Measurements from ENCODE around the gene DNAL1.
"Not testable (repeated sequence)": the region's sequence is repeated elsewhere in the genome, so short reads cannot be mapped to it uniquely, and the experiment has no call there.

Gene DNAL1, protein sequence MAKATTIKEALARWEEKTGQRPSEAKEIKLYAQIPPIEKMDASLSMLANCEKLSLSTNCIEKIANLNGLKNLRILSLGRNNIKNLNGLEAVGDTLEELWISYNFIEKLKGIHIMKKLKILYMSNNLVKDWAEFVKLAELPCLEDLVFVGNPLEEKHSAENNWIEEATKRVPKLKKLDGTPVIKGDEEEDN

DNA sequence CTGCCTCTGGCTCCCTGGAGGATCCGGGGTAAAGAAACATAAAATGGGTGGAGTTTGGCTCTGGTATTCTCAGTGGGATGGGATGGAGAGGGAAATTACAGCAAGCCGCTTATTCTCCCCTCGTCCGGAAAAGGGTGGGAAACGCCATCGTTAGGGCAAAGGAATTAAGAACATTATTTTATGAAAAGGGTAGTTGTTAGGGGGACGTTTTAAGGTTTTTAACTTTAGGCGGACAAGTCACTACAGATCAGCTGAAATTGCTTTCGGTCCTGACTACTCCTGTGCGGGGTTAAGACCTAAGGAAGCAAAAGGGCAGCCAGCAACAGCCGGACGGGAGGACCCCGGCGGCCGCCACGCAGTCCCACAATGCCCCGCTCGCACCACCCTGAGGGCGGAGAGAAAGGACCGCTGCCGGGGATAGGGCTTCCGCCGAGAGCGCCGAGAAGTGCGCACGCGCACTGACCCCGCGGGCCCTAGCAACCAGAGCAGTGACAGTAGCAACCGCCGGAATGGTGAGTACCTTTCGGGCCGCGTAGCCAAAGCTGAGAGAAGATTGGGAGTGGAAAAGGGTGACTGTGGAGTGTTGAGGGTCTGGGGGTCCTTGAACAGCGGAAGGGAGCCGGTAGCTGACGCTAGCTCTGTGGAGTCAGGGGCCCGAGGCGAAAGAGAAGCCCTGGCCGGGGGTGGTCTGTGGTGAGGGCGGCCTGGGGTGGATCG is at the start of gene DNAL1:
DNAL1 (plus strand) TSS at position 456 of the 717 bp plus-strand sequence; CDS start at position 510, 54 bp downstream.
- DNase-seq (ENCODE audit: low spot score) = peak; percentile 96

DNA sequence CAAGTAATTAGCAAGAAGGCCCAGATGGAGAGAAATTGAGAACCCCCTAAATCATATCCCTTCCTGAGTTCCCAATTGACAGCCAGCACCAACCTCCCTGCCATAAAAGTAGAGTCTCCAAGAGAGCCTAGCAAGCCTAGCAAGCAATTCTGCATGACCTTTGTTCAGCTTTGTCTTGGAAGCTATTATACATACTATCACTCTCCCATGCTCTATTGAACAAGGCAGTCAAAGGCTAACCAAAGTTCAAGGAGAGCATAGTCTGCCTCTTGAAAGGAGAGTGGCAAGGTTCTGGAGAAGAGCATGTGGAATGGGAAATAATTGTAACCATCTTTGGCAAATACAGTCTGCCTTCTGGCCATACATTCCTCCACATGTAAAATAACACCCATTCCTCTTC is 45.3 kb upstream of the DNAL1 start:
- no peak for DNase-seq (ENCODE audit: low spot score)

DNA sequence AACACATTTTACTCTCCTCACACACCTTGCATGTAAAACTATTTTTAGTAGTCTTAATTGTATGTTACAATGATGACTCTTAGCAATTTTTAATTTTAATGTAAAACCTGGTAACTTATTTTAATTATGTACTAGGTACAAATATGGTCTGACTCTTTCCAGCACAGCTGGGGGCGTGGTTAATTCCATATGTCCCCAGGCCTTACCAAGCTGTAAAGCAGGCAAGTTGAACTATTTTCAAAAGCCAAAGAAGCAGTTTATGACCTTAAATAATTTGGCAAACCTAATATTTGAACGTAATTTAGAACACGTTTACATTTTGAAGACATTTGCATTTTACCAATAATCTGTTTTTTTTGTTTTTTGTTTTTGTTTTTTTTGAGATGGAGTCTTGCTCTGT is 41.8 kb upstream of the DNAL1 start:
- no peak for DNase-seq (ENCODE audit: low spot score)

DNA sequence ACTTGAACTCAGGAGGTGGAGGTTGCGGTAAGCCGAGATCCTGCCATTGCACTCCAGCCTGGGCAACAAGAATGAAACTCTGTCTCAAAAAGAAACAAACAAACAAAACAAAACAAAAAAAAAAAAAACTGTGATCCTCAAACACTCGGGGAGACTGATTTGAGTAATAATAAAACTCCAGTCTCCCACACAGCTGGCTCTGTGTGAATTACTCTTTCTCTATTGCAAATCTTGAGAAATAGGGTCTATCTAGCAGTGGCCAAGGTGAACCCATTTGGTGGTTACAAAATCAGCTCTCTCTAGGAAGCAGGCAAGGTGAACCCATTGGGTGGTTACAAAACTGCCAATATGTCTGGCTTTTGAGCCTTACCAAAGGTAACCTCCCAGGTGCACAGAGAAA is 38.5 kb upstream of the DNAL1 start:
- no peak for DNase-seq (ENCODE audit: low spot score)

DNA sequence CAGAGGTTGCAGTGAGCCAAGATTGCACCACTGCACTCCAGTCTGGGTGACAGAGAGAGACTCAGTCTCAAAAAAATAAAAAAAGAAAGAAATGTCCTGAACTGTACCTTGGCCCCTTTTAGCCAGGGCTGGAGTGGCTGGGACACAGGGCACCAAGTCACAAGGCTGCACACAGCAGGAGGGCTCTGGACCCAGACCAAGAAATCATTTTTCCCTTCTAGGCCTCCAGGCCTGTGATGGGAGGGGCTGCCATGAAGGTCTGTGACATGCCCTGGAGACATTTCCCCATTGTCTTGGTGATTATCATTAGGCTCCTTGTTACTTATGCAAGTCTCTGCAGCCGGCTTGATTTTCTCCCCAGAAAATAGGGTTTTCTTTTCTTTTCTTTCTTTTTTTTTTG is 37.5 kb upstream of the DNAL1 start:
- no peak for DNase-seq (ENCODE audit: low spot score)

DNA sequence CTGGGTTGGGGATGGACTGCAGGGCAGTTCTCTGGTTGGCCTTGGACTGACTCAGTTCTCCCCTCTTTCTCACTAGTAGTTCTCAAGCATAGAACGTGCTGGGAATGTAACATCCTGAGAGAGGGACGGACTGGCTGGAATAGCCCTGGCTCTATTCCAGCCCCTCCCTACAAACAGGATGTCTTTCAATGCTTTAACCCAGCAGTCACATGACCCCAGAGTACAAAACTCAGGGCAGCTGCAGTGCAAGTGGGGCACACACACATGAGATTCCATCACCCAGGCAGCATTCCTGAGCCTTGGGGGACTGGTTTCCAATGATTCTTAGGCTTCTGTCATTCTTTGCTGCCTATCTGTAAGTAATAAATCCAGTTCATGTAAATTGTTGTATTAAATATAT is 34.1 kb upstream of the DNAL1 start:
- DNase-seq (ENCODE audit: low spot score) = no peak

DNA sequence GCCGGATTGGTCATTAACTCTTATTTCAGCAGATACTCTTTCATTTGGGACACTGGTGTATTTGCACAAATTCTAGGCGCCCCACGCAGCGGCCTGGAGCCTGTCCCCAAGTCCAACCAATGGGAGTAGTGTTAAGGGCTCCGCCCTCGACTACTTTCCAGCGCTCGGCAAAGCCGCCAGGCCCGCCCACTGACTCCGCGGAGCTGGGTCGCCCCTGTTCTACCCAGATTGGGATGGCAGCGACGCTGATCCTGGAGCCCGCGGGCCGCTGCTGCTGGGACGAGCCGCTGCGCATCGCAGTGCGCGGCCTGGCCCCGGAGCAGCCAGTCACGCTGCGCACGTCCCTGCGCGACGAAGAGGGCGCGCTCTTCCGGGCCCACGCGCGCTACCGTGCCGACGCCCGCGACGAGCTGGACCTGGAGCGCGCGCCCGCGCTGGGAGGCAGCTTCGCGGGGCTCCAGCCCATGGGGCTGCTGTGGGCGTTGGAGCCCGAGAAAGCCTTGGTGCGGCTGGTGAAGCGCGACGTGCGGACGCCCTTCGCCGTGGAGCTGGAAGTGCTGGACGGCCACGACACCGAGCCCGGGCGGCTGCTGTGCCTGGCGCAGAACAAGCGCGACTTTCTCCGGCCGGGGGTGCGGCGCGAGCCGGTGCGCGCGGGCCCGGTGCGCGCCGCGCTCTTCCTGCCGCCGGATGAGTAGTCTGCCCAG is 32.3 kb upstream of the DNAL1 start, which contains the start of gene ACOT6:
ACOT6 (plus strand) TSS at position 179 of the 707 bp plus-strand sequence; CDS start at position 234, 55 bp downstream.
- DNase-seq (ENCODE audit: low spot score) = peak; percentile 88

DNA sequence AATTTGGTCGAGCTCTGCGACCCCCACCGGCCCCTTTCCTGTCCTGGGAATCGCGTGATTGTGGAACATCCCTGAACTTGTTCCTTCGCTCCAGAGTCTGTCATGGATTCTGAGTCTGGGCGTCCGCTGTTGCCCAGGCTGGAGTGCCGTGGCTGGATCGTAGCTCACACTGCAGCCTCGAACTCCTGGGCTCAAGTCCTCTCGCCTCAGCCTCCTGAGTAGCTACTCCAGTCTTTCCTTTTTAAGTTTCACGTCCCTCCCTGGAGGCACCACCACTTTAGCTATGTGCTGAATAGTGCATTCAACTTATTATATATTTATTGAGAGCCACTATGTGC is 31.8 kb upstream of the DNAL1 start:
- DNase-seq (ENCODE audit: low spot score) = no peak

DNA sequence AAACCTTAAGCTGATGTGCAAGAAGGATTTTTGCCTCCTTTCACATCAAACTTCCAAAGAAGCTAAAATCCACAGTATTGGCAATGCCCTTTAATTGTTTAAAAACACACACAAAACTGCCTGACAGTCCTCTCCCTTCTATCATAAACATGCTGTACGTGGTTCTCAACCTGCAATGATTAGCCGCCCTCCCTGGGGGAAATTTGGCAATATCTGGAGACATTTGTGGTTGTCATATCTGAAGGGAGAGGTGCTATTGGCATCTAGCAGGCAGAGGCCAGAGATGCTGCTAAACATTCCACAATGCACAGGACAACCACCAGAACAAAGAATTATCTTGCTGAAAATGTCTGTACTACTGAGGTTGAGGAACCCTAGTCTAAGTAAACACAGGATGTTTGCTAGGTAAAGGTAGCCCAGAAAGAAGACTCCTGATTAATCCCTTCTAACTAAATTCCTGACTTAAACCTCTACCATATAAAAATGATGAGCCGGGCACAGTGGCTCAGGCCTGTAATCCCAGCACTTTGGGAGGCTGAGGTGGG is 31.3 kb upstream of the DNAL1 start:
- DNase-seq (ENCODE audit: low spot score) = no peak

DNA sequence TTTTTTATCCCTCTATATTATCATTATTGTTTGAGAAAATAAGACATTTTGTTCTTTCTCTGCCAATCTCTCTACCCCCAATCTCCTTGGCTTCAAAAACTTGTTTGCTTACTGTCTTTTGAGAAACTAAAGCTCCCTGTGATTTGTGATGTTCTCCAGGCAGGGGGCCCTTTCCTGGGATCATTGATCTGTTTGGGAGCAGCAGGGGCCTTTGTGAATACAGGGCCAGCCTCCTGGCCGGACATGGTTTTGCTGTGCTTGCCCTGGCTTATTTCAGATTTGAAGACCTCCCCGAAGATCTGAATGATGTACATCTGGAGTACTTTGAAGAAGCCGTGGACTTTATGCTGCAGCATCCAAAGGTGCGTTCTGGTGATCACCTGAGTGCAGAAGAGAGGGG is 28.0 kb upstream of the DNAL1 start:
- DNase-seq (ENCODE audit: low spot score) = no peak

DNA sequence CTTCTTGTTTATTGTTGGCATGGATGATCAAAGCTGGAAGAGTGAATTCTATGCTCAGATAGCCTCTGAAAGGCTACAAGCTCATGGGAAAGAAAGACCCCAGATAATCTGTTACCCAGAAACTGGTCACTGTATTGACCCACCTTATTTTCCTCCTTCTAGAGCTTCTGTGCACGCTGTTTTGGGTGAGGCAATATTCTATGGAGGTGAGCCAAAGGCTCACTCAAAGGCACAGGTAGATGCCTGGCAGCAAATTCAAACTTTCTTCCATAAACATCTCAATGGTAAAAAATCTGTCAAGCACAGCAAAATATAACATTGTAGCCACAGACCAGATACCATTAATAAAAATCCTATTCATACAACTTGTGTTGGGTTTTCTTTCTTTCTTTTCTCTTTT is 25.3 kb upstream of the DNAL1 start:
- no peak for DNase-seq (ENCODE audit: low spot score)

DNA sequence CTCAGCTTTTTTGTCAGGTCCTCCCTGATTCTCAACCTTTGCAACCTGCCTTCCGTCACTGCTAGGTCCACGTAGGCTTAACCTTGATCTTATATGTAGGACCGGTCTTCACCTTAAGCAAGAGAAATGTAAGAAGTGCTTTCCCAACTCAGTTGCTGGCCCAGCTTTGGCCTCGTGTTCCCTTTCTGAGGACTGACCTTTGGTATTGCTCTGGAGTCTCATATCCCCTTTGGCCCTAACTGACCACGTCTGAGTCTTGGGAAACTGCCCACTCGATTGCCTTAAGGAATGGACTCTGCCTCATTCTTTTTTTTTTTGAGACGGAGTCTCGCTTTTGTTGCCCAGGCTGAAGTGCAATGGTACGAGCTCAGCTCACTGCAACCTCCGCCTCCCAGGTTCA is 24.5 kb upstream of the DNAL1 start:
- DNase-seq (ENCODE audit: low spot score) = no peak

DNA sequence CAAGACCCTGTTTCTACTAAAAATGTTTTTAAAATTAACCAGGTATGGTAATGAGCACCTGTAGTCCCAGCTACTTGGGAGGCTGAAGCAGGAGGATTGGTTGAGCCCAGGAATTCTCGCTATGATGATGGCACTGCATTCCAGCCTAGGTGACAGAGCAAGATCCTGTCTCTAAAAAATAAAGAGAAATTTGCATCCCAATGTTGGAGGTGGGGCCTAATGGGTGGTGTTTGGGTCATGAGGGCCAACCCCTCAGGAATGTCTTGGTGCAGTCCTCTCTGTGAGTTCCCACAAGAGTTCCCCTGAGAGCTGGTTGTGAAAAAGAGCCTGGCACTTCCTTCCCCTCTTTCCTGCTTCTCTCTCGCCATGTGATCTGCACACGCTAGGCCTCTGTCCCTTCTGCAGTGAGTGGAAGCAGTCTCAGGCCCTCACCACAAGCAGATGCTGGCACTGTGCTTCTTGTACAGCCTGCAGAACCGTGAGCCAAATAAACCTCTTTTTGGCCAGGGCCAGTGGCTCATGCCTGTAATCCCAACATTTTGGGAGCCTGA is 21.2 kb upstream of the DNAL1 start:
- no peak for DNase-seq (ENCODE audit: low spot score)

DNA sequence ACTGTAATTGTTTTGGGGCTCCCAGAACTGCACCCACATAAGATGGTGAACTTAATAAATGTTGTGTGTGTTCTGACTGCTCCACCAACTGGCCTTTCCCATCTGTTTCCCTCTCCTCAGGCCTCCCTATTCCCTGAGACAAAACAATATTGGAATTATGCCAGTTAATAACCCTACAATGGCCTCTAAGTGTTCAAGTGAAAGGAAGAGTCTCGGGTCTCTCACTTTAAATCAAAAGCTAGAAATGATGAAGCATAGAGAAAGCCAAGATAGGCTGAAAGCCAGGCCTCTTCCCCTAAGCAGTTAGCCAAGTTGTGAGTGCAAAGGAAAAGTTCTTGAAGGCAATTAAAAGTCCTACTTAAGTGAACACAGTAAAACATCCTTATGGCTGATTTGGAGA is 19.1 kb upstream of the DNAL1 start:
- no peak for DNase-seq (ENCODE audit: low spot score)

DNA sequence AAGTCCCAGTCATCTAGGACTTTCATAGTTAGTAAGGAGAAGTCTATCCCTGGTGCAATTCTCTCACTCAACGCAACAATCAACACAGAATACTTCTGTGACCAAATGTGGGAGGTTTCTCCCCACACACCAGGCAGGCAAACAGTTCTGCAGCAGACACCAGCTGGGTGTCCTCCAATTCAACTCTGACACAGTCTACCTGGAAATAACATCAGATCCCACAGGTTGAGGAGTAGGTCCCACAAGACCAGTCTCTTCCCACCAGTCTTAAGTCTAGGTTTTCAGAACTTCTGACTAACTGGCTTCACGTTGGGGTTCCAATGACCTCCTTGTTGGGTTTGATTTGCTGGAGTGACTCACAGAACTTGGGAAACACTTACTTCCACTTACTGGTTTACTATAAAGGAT is 17.6 kb upstream of the DNAL1 start:
- no peak for DNase-seq (ENCODE audit: low spot score)

DNA sequence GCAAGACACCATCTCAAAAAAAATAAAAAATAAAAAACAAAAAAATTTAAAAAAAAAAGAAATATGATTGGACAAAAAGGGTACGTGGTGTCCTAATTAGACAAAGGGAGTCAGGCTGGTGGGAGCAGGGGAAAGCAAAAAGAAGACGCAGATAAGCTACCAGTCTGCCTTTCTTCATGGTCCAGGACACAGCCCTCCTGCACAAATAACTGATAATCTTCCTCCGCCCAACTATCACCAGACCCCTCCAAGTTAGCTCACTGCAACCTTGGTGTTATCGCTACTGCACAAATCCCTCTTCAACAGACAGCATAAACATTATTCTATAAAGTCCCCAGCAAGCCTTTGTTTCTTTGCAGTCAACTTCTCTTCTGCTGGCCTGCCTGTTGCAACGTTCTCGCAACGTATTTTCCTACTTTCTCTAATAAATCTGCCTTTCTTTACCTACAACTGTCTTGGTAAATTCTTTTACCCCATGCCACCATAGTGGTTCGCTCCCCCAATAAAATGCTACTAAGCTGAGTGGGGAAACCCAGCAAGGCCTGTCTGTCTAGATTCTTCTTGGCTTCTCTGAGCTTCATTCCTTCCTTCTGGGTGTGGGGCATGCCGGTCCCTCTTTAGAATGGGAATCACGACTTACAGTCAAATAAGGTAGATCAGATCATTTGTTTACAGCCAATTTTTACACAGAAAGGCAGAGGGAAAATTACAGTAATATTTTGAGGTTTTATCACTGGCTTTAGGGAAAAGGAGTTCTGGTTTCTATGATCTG is 14.6 kb upstream of the DNAL1 start:
- DNase-seq (ENCODE audit: low spot score) = no peak

DNA sequence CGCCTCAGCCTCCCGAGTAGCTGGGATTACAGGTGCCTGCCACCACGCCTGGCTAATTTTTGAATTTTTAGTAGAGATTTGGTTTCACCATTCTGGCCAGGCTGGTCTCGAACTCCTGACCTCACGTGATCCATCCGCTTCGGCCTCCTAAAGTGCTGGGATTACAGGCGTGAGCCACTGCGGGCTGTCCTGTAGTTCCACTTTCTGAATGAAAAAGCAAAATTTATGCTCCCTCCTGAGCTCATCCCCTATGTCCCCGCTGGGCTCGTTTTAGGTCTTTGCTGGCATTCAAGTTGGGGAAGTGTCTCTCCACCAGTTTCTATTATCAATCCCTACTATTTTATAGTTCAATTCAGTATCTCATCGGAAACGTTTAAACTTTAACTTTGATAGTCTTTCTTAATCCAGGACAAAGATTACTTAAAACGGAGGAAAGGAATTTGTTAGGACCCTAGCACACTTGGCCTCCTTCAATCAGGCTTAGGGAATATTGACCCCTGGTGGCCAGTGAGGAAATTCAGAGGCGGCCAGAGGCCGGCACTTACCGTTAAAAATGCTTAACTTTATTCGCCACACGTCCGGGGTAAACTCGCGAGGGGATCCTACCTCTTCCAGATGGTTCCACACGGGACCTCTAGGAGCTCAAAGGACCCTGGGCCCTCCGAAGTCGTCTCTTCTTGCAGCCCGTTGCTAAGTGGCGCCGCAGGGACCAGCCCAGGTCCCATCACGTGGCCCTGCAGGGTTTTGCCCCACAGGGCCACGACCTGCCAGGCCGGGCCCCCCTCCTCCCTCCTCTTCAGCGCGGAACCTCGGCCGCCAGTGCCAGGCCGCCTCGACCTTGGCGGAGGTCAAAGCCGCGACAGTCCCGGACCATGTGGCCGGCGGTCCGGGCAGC is 11.4 kb upstream of the DNAL1 start:
- peak; percentile 73 for DNase-seq (ENCODE audit: low spot score)

DNA sequence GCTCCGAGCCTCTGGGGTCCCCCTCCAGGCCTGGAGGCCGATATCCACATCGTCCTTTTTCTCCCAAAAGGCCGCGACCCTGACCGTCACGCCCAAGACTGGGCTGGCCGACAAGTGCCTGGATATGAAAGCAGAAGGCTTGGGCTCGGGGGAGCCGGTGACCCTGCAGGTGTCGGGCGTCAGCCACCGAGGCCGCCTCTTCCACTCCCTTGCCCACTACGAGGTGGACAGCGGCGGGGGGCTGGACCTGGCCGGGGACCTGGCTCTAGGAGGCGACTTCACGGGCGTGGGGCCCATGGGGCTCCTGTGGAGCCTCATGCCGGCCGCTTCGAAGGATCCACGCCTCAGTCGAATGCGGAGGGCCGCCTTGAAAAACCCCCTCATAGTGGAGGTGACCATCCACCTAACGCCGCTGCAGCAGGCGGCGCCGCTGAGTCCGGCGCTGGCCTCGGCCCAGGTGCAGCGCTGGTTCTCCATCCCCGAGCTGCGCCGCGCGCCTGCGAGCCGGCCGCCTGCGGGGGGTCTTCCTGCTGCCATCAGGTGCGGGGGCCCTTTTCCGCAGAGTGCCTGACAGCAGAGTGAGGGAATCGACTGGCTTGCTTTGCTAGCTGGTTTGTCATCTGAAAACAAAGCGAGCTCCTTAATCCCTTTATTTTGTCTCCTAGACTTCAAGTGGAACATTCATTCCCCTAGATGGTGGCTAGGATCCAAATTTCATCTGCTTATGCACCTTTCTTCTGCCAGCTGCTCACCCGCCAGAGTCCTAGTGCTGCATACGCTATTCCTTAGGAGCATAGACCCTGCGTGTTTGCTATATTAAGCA is 10.6 kb upstream of the DNAL1 start:
- DNase-seq (ENCODE audit: low spot score) = no peak

DNA sequence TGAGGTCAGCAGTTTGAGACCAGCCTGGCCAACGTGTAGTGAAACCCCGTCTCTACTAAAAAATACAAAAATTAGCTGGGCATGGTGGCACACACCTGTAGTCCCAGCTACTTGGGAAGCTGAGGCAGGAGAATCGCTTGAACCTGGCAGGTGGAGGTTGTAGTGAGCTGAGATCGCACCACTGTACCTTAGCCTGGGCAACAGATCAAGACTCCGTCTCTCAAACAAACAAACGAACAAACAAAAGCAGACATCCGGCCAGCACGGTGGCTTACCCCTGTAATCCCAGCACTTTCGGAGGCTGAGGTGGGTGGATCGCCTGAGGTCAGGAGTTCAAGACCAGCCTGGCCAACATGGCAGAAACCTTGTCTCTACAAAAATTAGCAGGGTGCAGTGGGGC is 8.4 kb upstream of the DNAL1 start:
- not testable (repeated sequence) for DNase-seq (ENCODE audit: low spot score)

DNA sequence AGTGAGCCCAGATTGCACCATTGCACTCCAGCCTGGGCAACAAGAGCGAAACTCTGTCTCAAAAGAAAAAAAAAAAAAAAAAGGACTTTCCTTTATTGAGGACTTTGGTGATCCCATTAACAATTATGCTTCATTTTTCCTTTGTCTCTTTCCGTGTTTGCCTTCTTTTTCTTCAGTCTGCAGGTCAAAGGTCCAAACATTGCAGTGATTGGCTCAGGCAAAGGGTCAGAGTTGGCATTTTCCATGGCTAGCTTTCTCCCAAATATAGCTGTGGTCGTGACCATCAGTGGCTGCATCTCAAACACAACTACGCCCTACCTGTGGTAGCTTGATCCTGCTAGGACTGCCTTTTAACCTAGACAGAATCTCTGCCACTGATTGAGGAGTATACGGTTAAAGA is 7.0 kb upstream of the DNAL1 start:
- no peak for DNase-seq (ENCODE audit: low spot score)
